Measurements from ENCODE around the gene ZNF425.

The ZNF425 gene

GRCh38 chr7:149126662-149127266 lies 640 bp upstream of the ZNF425 start:
- no peak for DNase-seq (ENCODE audit: extremely low read depth, low read depth)

DNA sequence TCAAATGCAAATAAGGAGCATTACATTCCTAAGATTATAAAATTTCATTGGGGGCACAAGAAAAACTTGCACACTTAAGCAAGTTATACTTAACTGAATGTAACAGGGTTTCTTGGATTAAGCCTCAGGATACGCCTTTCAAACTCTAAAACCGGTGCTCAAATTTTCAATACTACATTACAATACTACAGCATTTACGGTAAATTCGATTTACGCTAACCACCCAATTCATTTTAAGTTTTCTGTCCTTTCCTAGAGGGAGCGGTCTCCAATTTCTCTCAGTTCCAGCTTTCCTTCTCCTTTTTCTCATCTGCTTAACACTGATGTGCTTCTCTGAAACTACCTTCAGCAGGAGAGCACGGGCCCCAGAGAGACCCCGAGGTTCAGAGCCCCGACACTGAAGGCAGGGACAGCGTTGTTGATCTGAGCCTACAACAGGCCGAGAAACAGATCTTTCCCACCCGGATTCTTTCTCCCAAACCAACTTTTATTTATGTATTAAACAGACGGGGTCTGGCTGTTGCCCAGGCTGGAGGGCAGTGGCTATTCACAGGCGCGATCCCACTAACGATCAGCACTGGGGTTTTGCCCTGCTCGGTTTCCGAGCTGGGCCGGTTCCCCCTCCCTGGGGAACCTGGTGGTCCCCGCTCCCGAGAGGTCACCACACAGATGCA lies 798 bp downstream of the ZNF425 start:
- TF ChIP-seq, protein P1, sequence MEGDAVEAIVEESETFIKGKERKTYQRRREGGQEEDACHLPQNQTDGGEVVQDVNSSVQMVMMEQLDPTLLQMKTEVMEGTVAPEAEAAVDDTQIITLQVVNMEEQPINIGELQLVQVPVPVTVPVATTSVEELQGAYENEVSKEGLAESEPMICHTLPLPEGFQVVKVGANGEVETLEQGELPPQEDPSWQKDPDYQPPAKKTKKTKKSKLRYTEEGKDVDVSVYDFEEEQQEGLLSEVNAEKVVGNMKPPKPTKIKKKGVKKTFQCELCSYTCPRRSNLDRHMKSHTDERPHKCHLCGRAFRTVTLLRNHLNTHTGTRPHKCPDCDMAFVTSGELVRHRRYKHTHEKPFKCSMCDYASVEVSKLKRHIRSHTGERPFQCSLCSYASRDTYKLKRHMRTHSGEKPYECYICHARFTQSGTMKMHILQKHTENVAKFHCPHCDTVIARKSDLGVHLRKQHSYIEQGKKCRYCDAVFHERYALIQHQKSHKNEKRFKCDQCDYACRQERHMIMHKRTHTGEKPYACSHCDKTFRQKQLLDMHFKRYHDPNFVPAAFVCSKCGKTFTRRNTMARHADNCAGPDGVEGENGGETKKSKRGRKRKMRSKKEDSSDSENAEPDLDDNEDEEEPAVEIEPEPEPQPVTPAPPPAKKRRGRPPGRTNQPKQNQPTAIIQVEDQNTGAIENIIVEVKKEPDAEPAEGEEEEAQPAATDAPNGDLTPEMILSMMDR (IDR thresholded peaks at IDR 0.05; ENCODE audit: low read depth, low read length), result no peak

More at GRCh38 chr7:149126662-149127266, 640 bp upstream of the ZNF425 start:
- TF ChIP-seq, protein P1 (IDR thresholded peaks at IDR 0.05; ENCODE audit: low read depth, low read length), result no peak

GRCh38 chr7:149109969-149110368 lies 16.2 kb downstream of the ZNF425 start:
- TF ChIP-seq, protein P1 (IDR thresholded peaks at IDR 0.05; ENCODE audit: low read depth, low read length), result no peak
- no peak for DNase-seq (ENCODE audit: extremely low read depth, low read depth)

More for the DNA sequence above, 798 bp downstream of the ZNF425 start:
- no peak for DNase-seq (ENCODE audit: extremely low read depth, low read depth)

DNA sequence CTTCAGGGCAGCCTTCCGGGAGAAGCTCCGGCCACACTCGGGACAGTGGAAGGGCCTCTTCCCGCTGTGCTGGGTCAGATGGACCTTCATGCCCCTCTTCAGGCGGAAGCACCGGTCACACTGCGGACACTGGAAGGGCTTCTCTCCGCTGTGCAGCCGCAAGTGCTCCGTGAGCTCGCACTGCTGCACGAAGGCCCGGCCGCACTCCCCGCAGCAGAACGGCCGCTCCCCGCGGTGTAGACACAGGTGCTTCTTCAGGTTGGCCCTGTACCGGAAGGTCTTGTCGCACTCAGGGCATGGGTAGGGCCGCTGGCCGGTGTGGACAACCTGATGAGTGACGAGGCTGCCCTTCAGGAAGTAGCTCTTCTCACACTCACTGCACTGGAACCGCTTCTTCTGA lies 21.4 kb downstream of the ZNF425 start:
- no peak for DNase-seq (ENCODE audit: extremely low read depth, low read depth)
- TF ChIP-seq, protein P1 (IDR thresholded peaks at IDR 0.05; ENCODE audit: low read depth, low read length), result no peak

GRCh38 chr7:149104214-149104613 lies 21.9 kb downstream of the ZNF425 start:
- no peak for DNase-seq (ENCODE audit: extremely low read depth, low read depth)
- TF ChIP-seq, protein P1 (IDR thresholded peaks at IDR 0.05; ENCODE audit: low read depth, low read length), result no peak

- TF ChIP-seq, protein P1 (IDR thresholded peaks at IDR 0.05; ENCODE audit: low read depth, low read length), result no peak
- DNase-seq (ENCODE audit: extremely low read depth, low read depth), result no peak
Observed at GRCh38 chr7:149103424-149103823, 22.7 kb downstream of the ZNF425 start.

DNA sequence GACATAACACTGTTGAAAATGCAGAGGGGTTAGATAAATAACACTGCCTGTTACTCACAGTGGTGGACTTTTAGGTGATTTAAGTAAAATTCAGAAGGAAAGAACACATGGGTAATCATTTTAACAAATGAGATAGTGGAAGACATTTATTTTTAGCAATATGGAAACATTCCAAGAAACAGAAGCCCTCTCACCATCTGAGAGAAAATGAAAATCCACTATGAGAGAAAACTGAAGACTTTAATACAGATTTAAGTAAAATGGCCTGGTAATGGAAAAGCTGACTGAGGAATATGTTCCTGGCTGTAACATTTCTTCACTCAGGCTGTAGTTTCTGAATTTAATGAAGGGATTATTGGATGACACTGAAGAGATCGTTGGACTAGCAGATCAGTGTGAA lies 23.5 kb downstream of the ZNF425 start:
- no peak for DNase-seq (ENCODE audit: extremely low read depth, low read depth)
- TF ChIP-seq, protein P1 (IDR thresholded peaks at IDR 0.05; ENCODE audit: low read depth, low read length), result no peak
